RPMI7951 (cell line): ENCODE results near the gene MTHFSD. TPM values are rescaled to one million over a fixed set of nuclear protein-coding genes. Genes with fewer than 3 reads are reported as not detected.
A peak's percentile ranks its signal among the peaks of the same experiment; 100 is the strongest.
"Not testable (repeated sequence)": the region's sequence is repeated elsewhere in the genome, so short reads cannot be mapped to it uniquely, and the experiment has no call there.

Source experiments
- DNase-seq: peaks from one replicate; pipeline ENCODE4 v3.0.0-alpha.2; 2012; ENCODE audit warnings: low read depth
- total RNA-seq: library from RNA; depleted of rRNA; stranded (reverse); fragments of >200 nt; shearing (Covaris generic); gene quantifications from 2 replicates; pipeline ENCODE4 v1.2.3, GENCODE V29; 2014; rRNA removed

Gene MTHFSD, protein sequence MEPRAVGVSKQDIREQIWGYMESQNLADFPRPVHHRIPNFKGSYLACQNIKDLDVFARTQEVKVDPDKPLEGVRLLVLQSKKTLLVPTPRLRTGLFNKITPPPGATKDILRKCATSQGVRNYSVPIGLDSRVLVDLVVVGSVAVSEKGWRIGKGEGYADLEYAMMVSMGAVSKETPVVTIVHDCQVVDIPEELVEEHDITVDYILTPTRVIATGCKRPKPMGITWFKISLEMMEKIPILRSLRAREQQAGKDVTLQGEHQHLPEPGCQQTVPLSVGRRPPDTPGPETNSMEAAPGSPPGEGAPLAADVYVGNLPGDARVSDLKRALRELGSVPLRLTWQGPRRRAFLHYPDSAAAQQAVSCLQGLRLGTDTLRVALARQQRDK
- 6.1 and 8.8 TPM in 2 replicates for total RNA-seq

DNA sequence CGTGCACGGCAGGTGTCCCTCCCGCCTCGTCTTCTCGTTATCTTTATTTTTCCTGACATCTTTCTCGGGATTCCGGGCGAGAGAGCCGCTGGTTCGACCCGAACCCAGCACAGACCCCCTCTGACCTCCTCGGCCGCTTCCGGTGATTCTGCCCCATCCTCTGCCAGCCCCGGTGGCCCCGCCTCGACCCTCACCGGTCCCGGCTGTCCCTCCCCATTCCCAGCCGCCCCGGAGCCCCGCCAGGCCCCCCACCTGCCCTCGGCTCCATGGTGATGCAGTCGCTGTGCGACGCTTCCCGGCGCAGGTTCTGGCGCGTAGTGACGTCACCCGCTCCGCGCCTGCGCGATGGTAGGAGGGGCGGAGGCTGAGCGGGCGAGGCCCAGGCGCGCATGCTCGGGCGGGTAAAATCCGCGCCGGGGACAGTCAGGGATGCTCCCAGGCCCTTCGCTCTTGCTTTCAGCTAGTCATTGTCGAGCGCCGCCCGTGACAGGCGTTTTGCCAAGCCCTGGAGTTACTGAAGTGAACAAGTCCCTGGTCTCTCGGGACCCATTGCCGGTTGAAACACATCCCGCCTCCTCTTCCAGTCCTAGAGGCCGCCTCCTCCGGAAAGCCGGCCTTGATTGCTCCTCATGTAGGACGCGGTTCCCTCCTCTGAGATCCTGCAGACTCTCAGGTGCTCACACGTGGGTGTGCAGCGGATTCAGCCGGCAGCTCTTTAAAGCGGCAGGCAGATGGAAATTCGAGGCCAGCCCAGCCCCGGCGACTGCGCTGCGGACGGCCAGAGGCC is at the start of gene MTHFSD:
Gene MTHFSD, minus strand, starts transcription at position 319 of the 787 bp plus-strand sequence. Its CDS starts 51 bp downstream, at position 268.
- DNase-seq, result peak; percentile 87

DNA sequence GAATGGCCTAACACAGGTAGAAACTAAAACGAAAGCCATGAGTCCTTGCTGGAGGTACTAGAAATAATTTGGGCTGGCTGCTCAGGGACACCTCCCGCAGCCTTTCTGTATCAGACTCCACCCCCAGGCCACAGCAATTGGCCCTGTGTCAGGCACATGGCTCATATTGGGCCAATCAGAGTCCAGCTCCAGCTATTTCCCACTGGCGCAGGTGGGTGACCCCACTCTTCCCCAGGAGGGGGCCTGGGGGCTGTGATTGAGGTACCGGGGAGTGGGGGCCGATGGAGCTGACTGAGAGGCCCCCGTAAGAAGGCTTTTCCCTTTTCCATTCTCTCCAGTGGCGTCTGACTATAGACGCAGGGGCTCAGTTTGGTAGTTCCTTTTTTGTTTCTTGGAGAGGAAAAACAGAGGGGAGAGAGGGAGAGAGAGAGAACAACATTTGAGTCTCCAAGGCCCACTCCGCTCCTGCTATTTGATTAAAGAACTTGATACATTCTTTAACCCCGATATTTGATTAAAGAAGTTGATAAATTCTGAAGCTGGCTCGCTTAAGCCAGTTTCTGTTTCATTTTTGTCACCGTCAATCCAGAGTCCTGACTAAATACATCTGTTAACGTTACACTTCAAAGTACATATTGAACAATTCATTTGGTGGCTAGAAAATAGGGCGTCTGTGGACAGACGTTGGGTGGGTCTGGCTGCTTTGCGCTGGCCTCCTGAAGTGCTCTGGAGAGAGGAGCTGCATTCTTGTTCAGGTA is 49.6 kb upstream of the MTHFSD start:
- DNase-seq, result no peak

DNA sequence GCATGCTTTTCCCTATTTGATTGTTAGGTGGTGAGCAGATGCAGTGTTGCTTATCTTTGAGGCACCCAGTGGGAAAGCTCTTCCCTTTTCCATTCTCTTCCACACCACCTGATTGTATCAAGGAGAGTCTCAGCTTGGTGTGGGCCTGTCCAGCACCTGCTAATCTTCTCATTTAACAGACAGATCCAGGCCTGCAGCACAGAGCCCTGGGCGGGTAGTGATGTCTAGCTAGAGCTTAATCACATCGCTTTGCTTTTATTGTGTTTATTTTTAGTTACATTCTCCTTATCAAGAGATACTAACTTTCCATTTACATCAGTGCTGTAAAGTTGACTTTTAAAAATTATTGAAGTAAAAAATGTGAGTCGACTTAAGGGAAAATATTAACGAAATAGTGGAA is 47.5 kb upstream of the MTHFSD start:
- DNase-seq, result no peak

GRCh38 chr16:86601356-86601755 is 46.3 kb upstream of the MTHFSD start:
- no peak for DNase-seq

GRCh38 chr16:86598607-86599565 is 43.9 kb upstream of the MTHFSD start:
- peak; percentile 74 for DNase-seq

- peak; percentile 75 for DNase-seq
Measured at GRCh38 chr16:86597880-86598606, 43.0 kb upstream of the MTHFSD start.

DNA sequence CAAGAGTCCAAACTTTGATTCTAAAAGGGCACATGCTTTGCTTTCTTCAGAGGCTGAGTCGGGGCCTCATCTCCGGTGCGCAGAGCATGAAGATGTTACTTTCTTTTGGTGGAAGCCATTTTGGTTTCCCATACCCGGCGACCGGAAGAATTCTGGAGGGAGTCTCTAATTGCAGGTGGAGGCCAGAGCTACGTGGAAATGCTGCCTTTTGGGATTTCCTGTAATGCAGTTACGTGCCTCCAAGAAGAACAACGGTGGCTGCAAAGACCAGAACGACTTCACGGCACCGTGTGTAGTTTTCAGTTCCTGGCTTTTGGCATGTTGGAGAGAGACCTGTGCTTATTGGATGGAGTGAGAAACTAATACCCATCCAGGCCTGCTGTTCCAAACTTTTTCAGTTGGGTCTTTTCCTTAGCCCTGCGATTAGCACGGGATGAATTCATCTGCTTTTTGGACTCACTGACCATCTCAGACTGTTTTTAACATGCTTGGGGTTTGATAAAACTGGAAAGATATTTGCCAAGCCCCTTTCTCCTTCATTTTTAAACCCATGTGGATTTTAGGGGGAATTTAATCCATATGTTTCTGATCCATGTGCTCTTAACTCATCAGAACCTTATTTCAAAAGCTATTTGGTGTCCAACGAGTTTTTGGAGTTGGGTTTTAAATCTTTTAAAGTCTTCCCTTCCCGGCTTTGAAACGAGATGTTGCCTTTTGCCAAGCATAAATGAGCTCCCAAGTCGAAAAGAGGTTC is 42.3 kb upstream of the MTHFSD start:
- DNase-seq, result no peak

DNA sequence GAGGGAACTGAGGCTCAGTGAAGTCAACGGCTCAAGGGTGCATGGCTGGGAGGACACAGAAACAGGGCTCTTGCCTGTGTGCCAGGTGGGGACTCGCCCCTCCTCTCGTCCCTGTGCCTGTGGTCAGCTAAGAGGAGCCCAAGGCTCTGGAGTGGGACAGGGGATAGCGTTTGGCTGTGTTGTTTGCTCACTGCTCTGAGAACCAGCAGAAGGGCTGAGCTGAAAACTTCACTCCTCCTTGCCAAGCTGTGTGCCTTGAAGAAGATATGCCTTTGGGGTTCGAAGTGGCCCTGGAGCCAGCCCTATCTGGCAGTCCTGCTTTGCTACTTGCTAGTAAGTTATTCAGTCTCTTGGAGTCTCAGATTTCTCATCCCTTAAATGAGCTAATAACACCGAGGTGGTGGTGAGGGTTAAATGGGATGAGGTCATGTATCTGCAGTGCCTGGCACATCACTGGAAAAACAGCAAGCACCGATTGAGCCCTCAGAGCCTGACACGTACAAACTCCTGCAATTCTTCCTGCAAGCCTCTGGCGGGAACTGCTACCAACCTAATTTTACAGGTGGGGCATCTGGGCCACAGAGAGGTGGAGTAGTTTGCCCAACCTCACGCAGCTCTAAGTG is 41.1 kb upstream of the MTHFSD start:
- no peak for DNase-seq

DNA sequence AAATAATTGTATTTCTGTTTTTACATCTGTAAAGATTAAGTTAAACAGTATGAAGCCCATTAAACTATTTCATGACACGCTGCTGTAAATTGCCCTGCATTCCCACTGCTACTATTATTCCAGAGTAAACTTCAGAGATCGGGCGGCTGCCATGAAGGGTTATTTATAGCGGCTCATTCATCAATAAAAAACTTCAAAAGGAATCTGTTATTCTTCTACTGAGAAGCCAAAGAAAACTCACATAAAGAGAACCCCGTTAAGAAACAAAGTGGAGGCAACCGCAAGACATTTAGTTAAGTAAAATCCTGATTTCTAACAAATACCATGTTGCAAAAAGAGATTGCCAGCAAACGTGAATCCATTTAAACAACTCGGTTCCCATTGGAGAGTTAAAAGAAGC is 39.7 kb upstream of the MTHFSD start:
- no peak for DNase-seq

DNA sequence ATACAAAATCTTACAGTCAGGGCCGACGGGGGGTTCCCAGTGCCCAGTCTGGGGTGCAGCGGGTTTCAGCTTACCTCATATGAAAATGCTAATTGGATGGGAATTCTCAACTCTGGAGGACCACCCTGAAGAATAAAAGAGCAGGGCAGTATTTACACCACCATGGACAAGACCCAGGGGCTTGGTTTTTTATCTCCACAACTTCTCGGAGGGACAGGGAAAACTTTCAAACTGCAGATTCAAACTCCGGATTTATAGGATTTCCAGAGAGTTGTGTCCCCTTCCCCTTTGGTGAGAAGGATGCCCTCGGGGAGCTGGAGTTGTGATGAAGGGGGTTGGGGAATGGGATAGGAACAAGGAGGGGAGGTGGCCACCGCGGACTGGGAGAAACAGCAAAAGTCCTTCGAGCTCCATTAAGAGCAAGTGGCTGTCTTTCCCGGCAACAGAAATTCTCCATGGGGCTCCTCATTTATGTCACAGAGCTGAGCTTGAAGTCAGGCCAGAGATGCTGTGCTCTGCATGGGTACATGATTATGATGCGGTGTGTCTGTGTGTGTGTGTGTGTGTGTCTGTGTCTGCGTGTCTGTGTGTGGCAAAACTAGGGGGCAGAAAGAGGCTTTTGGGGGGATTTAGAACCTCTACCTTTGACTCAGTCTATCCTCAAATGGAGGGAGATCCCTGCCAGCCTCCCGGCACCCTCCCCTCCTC is 39.0 kb upstream of the MTHFSD start:
- DNase-seq, result no peak

DNA sequence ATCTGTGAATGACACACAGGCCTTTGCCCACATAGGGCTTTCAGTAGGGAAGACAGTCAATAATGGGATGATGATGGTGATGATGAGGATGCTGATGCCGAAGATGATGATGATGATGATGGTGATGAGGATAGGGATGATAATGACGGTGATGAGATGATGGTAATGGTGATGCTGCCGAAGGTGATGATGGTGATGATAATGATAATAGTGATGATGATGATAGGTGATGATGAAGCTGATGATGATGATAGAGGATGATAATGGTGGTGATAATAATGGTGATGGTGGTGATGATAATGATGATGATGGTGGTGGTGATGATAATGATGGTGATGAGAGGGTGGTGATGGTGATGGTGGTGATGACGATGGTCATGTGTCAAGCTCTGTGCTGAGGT is 36.2 kb upstream of the MTHFSD start:
- DNase-seq, result no peak

- peak; percentile 85 for DNase-seq
Measured at GRCh38 chr16:86590501-86591144, 35.6 kb upstream of the MTHFSD start.

- not testable (repeated sequence) for DNase-seq
Measured at GRCh38 chr16:86587955-86588354, 32.9 kb upstream of the MTHFSD start.

DNA sequence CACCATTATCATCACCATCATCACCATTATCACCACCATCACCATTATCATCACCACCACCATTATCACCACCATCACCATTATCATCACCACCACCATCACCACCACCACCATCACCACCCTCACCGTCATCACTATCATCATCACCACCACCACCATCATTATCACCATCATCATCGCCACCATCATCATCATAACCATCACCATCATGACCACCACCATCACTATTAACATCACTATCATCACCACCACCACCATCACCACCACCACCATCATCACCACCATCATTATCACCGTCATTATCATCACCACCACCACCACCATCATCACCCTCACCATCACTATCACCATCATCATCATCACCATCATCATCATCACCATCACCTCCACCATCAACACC is 32.5 kb upstream of the MTHFSD start:
- DNase-seq, result no peak

DNA sequence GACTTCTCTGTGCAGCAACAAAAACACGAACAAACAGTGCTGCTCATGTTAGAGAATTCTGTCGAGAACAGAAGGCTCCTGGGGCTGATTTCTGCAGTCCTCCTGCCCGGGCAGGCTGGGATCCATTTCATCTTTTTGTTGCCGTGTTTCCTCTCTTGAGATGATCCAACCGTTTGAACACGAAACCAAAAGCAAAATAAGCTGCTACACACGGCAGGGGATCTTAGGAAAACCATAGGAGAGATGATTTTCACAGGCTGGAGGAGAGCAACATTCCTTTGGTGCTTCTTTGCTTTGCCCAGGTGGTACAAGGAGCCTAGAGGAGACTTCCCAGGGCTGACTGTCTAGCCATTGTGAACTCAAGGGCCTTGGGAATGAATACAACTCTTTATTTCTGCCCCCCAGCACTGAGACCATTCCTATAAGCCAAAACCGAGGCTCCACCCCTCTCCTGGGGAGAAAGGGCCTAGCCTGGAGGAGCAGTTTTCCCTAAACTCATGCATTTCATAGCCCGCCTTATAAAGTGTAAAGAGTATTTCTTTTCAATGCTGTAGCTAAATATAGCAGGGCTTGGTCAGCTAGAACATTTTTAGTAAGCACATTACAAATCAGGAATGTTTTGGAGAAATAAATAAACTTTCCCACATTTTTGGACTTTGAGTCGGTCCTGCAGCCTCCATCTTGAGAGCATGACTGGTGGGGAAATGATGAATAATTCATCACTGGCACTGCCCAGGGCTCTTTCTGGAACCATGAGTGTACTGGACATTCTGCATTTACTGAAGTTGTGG is 31.0 kb upstream of the MTHFSD start:
- DNase-seq, result peak; percentile 85

- DNase-seq, result peak; percentile 62
Measured at GRCh38 chr16:86584726-86585721, 30.0 kb upstream of the MTHFSD start.
